GM21528 (cell line): ENCODE data around the gene AFF4.
"Not testable (repeated sequence)": the region's sequence is repeated elsewhere in the genome, so short reads cannot be mapped to it uniquely, and the experiment has no call there.

Experiments
- ATAC-seq: cut with Tn5 transposase; IDR thresholded peaks from one replicate; pipeline ENCODE4 v1.9.1; 2021; ENCODE audit warnings: mild to moderate bottlenecking, moderate library complexity; ENCODE audit not compliant: unreplicated experiment, low FRiP score

The AFF4 gene, protein sequence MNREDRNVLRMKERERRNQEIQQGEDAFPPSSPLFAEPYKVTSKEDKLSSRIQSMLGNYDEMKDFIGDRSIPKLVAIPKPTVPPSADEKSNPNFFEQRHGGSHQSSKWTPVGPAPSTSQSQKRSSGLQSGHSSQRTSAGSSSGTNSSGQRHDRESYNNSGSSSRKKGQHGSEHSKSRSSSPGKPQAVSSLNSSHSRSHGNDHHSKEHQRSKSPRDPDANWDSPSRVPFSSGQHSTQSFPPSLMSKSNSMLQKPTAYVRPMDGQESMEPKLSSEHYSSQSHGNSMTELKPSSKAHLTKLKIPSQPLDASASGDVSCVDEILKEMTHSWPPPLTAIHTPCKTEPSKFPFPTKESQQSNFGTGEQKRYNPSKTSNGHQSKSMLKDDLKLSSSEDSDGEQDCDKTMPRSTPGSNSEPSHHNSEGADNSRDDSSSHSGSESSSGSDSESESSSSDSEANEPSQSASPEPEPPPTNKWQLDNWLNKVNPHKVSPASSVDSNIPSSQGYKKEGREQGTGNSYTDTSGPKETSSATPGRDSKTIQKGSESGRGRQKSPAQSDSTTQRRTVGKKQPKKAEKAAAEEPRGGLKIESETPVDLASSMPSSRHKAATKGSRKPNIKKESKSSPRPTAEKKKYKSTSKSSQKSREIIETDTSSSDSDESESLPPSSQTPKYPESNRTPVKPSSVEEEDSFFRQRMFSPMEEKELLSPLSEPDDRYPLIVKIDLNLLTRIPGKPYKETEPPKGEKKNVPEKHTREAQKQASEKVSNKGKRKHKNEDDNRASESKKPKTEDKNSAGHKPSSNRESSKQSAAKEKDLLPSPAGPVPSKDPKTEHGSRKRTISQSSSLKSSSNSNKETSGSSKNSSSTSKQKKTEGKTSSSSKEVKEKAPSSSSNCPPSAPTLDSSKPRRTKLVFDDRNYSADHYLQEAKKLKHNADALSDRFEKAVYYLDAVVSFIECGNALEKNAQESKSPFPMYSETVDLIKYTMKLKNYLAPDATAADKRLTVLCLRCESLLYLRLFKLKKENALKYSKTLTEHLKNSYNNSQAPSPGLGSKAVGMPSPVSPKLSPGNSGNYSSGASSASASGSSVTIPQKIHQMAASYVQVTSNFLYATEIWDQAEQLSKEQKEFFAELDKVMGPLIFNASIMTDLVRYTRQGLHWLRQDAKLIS

DNA sequence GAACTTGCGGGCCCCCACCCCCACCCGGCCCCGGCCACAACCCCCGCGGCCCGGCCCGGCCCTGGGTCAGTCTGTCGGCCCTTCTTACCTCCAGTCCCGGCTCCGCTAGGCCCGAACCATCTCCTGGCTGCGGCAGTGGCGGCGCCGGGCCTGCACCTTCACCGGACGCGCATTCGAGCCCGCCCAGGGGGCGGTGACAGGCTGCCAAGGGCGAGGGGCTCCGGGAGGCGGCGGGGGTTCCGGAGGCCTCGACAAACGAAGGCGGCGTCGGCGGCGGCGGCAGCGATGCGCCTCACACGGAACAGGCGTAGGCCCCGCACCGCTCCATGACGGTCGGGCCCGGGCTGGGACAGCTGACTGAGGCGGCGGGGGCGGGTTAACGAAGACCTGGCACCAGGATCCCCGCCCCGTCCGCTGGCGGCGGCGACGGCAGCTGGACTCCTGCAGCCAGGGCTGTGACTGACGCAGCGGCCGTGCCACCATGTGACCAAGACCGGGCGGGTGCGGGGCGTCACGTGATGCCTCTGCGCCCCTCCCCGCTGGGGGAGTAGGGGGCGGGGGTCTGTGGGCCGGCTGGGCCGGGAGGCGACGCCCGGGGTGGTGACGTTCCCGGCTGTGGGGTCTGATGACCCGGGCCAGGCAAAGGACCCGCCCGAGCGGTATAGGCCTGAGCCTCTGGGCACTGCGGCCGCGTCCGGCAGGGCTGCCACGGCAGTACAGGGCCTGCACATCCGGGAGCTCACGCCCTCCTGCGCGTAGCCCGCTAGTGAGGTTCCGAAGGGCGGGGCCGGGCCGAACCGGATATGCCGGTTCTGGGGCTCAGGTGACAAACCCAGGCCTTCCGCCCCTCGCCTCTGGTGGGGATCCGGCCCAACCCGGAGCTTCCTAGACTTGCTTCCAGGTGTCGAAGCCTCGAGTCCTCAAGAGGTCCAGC lies at the start of gene AFF4:
Gene AFF4, minus strand, starts transcription at position 464 of the 934 bp plus-strand sequence. CDS start 26,445 bp downstream, outside the sequence.
- ATAC-seq, result peak; percentile 94

DNA sequence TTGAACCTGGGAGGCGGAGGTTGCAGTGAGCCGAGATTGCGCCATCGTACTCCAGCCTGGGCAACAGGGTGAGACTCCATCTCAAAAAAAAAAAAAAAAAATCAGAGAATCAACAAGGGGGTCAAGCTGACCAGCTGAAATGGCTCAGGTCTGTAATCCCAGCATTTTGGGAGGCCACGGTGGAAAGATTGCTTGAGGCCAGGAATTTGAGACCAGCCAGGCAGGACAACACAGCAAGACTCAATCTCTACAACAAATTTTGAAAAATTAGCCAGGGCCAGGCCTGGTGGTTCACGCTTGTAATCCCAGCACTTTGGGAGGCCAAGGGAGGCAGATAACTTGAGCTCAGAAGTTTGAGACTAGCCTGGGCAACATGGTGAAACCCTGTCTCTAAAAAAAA lies 45.0 kb upstream of the AFF4 start:
- not testable (repeated sequence) for ATAC-seq

DNA sequence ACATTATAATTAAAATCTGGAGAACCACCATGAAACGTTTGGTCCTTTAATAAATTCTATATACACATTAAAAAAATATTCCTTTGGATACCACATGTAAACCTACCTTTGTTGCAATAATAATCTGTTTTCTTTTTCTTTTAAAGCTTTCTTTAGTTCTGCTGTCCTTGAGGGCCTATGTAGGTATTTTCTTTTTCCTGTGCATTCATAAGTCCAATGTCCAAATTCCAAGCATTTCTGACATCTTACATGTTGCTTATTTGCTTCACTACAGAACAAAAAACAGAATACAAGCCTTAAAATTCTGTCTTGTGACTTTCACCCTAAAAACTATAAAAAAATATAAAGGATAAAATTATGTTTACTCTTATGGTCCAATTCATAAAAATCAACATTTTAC lies 43.2 kb upstream of the AFF4 start:
- no peak for ATAC-seq

DNA sequence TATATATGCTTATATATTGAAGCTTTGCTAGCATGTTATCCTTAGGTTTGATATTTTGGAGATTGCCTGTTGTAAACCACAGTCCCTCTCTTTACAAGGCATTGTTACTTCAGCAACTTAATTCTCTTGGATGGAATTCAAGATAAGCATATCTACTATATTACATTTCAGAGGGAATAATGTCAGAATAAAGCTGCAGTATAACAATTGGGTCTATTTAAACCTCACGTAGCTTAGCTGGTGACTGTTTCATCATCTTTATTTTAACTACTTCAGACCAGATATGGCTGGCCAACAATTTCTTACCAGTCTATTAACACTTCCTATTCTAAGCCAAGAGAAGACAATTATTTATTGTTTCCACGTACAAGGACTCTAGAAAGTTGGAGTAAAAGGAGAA lies 35.8 kb upstream of the AFF4 start:
- ATAC-seq, result no peak

DNA sequence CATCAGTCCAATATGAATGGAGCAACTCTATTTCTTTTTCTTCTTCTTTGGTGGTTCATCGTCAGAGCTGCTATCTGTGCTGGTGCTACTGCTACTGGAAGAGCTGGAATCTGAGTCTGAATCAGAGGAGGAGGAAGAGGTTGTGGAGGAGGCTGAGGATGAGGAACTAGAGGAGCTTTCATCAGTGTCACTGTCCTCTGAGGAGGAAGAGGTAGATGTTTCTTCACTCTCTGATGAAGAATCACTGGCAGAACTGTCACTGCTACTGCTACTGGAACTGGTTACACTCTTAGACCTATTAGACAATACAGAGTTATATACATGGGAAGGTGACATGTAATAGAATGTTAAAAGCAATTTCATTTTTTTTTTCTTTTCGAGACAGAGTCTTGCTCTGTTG lies 35.1 kb upstream of the AFF4 start:
- no peak for ATAC-seq

DNA sequence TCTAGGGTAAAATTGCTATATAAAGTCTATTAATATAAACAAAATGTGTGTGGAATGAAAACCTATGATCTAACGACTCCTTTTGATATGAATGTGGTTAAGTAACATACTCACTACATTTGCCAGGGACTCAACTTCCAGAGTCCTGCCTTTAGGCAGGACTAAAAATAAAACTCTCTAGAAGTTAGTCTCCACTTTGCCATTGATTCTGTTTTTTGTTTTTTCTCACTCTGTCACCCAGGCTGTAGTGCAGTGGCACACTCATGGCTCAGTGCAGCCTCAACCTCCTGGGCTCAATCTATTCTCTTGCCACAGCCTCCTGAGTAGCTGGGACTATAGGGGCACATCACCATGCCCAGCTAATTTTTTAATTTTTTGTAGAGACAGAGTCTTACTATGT lies 32.9 kb upstream of the AFF4 start:
- ATAC-seq, result no peak

DNA sequence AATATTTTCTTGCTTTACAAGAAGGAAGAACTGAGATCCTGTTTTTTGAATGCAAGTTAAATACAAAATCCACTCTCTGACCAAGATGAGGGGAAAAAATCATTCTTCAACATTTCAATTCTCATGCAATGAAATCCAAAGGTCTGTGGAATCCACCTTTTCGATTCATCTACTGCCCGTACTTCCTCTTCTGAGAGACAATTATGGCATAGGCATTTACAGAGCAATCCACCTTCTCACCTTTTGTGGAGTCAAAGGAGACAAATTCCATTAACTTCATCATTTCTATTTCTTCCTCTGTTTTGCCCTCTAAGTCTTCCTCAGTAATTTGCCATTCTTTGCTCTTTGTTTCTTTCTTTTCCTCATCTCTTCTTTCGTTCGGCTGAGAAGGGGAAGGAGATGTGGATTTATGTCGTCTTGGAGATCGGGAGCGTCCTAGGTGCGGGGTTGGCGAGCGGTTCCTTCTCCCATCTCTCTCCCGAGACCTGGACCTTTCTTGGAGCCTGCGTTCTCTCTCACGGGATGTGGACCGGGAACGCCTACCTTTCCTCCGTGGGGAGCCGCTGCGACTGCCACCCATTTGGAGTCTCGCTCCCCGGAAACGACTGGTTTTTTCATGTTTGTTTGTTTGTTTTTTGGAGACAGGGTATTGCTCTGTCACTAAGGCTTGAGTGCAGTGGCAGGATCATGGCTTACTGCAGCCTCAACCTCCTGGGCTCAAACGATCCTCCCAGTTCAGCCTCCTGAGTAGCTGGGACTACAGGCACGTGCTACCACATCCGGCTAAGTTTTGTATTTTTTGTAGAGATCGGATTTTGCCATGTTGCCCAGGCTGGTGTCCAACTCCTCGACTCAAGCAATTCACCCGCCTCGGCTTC lies 24.3 kb upstream of the AFF4 start:
- no peak for ATAC-seq

DNA sequence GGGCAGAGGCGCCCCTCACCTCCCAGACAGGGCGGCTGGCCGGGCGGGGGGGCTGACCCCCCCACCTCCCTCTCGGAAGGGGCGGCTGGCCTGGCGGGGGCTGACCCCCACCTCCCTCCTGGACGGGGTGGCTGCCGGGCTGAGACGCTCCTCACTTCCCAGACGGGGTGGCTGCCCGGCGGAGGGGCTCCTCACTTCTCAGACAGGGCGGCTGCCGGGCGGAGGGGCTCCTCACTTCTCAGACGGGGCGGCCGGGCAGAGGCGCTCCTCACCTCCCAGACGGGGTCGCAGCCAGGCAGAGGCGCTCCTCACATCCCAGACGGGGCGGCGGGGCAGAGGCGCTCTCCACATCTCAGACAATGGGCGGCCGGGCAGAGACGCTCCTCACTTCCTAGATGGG lies 19.5 kb upstream of the AFF4 start:
- not testable (repeated sequence) for ATAC-seq

DNA sequence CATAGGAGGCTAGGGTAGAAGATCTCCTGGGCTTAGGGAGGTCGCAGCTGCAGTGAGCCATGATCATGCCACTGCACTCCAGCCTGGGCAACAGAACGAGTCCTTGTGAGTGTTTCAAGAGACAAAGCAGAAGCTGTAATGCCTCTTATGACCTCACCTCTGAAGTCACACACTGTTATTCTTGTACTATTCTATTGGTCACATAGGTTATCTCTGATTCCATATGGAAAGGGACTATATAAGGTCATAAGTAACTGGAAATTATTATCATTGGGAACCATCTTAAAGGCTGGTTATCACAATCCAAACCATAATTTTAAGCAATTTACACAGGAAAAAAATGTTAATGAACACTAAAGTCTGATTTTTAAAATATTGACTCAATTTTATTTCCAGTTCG lies 17.9 kb upstream of the AFF4 start:
- no peak for ATAC-seq

DNA sequence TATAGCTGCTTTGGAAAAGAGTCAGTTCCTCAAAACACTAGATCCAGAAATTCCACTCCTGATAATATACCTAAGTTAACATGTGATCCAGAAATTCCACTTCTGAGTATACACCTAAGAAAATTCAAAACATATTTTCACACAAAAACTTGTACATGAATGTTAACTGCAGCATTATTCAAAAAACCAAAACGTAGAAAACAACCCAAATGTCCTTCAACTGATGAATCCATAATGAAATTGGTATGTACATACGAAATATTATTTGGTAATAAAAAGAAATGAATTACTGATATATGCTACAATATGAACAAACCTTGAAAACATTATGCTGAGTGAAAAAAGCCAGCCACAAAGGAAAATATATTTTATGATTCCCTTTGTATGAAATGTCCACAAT lies 16.5 kb upstream of the AFF4 start:
- ATAC-seq, result no peak

DNA sequence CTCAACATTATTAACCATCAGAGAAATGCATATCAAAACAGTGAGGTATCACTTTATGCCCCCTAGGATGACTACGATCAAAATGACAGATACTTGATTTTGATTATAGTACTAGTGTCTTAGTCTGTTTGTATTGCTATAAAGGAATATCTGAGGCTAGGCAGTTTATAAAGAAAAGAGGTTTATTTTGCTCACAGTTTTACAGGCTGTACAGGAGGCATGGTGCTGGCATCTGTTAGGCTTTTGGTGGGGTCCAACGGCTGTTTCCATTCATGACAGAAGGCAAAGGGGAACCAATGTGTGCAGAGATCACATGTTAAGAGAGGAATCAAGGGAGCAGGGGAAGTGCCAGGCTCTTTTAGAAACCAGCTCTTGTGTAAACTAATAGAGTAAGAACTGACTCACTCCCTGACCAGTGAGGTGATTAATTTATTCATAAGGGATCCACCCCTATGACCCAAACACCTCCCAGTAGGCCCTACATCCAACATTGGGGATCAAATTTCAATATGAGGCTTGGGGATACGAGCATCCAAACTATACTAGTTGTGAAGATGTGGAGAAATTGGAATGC lies 16.0 kb upstream of the AFF4 start:
- no peak for ATAC-seq

DNA sequence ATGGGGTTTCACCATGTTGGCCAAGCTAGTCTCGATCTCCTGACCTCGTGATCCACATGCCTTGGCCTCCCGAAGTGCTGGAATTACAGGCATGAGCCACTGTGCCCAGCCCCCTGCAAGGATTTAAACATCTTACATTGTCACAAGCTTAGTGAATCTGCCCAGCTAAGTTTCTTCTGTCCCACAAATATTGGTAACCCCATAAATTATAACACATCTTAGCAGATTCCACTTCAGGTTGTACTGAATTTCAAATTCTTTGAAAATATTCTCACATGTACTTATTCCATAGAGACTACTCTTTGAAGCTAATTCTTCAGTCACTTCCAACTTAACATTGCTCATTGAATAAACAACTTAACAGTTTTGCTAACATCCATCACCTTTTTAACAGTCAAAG lies 13.4 kb upstream of the AFF4 start:
- ATAC-seq, result no peak

DNA sequence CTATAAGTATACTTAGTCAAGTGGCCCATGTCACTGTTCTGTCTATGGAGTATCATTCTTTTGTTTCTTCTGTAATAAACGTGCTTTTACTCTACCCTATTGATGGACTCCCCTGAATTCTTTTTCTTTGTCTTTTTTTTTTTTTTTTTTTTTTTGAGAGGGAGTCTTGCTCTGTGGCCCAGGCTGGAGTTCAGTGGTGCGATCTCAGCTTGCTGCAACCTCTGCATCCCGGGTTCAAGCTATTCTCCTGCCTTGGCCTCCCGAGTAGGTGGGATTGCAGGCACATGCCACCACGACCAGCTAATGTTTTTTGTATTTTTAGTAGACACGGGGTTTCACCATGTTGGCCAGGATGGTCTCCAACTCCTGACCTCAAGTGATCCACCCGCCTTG lies 9.0 kb upstream of the AFF4 start:
- not testable (repeated sequence) for ATAC-seq

DNA sequence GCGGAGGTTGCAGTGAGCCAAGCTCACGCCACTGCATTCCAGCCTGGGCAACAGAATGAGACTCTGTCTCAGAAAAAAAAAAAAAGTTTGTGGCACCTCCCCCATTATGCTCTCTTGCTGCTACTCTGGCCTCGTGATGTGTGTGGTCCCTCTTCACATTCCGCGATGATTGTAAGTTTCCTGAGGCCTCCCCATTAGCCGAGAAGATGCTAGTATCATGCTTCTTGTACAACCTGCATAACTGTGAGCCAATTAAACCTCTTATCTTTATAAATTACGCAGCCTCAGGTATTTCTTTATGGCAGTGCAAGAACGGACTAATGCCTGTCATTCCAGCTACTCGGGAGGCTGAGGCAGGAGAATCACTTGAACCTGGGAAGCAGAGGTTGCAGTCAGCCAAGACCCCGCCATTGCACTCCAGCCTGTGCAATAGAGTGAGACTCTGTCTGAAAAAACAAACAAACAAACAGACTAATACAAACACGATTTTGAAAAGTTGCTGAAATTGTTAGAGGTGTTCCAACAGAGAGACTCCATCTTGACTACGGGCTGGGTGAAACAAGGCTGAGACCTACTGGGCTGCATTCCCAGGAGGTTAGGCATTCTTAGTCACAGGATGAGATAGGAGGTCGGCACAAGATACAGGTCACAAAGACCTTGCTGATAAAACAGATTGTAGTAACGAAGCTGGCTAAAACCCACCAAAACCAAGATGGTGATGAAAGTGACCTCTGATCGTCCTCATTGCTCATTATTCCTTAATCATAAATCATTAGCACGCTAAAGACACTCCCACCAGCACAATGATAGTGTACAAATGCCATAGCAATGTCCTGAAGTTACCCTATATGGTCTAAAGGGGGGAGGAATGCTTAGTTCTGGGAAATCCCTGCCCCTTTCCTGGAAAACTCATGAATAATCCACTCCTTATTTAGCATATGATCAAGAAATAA lies 8.3 kb upstream of the AFF4 start:
- ATAC-seq, result no peak

DNA sequence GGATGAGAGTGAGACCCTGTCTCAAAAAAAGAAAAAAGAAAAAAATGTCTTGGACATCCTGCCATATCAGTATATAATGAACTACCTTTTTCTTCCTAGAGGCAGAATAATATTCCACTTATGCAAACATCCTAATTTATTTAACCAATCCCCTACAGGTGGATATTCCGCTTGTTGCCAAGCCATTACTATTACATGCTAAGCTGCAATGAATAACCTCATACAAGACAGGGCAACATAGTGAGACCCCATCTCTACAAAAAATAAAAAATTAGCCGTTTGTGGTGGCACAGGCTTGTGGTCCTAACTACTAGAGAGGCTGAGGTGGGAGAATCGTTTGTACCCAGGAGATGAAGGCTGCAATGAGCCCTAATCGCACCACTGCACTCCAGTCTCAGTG lies 1.7 kb upstream of the AFF4 start:
- ATAC-seq, result no peak

DNA sequence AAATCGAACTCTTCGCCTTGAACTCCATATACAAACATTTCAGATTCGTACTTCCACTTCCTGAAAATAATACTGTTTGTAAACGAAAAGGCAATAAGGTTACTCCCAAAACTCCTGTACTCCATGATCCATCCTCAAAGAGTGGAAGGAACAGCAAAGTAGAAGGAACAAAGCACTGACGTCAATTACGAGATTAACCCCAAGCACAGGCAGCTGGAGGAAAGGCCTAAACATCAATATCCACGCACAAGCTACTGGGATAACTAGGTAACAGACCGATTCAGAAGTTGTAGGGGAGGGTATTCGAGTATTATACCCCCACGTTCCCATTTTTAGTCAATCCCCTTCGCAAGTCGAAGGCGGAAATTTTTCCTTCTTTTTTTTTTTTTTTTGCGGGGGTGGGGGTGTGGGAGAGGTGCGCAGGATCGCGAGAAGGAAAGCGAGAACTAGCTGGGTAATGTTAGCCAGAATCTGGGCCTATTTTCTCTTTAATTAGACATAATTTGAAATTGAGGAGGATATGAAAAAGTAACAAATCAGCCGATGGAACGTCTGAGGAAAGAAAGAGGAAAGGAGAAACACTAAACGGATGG lies 909 bp downstream of the AFF4 start:
- ATAC-seq, result no peak

DNA sequence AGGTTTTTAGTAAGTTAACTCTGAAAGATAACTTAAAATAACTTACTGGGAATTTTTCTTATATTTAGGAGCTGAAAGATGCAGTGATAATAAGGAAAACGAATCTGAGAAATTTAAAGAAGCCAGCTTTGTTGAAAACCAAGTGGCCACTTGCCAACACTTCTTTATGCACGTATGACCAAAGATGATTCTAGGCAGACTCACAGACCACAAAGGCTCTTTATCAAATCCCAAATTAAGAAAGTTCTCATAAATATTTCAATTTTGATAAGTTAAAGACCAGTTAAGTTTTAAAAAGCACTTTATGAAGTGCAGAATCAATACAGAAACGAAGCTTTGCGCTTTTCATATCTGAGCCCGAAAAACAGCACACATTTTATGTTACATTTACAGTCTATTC lies 1.5 kb downstream of the AFF4 start:
- no peak for ATAC-seq
